Testis (tissue), 2 donors: ENCODE measurements around the gene PPP1R12B.

ENCODE experiments used
- CTCF ChIP-seq, 3 experiments: fragments of 450-650 bp in 2 of 3; fragments of 200-600 bp in 1 of 3; sonication (generic) in 1 of 3; IDR thresholded peaks; one replicate each; pipeline ENCODE4 v1.5.1; 2016 to 2019; ENCODE audit warnings: antibody characterized with exemption in 3 of 3, mild to moderate bottlenecking in 2 of 3, moderate library complexity in 1 of 3
- POLR2A ChIP-seq: fragments of 450-650 bp; IDR thresholded peaks from one replicate; pipeline ENCODE4 v1.6.1; 2017; ENCODE audit warnings: antibody characterized with exemption, mild to moderate bottlenecking, moderate library complexity

DNA sequence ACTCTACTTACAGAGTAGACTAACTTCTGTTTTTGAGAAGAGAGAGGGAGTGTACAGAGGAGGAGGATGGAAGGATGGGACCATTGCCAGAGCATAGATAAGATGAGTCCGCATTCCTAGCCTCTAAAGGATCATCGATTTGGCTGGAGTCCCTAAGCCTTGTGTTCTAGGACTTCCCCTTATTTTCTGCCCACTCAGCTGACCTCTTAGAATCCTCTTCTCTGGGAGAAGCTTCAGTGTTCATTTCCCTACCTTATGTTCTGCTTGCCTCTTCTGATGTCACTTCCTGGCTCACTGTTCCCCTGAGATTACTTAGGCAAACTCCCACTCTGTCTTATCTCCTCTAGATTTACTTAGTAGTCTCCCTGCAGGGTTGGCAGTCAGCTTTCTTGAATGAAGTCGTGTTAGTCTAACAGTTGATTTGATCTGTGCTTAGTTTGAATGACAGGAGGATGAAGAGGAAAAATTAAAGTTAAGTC is 205.1 kb downstream of the PPP1R12B start:
- no peak for TF ChIP-seq CTCF (IDR thresholded peaks at IDR 0.05)
- no peak for TF ChIP-seq POLR2A
